ENCODE measurements around the gene DLK1. TPM values are rescaled to one million over a fixed set of nuclear protein-coding genes. Genes with fewer than 3 reads are reported as not detected.
A peak's percentile ranks its signal among the peaks of the same experiment; 100 is the strongest.

The DLK1 gene
- total RNA-seq, 1 experiment from 2014 or later: not detected

DNA sequence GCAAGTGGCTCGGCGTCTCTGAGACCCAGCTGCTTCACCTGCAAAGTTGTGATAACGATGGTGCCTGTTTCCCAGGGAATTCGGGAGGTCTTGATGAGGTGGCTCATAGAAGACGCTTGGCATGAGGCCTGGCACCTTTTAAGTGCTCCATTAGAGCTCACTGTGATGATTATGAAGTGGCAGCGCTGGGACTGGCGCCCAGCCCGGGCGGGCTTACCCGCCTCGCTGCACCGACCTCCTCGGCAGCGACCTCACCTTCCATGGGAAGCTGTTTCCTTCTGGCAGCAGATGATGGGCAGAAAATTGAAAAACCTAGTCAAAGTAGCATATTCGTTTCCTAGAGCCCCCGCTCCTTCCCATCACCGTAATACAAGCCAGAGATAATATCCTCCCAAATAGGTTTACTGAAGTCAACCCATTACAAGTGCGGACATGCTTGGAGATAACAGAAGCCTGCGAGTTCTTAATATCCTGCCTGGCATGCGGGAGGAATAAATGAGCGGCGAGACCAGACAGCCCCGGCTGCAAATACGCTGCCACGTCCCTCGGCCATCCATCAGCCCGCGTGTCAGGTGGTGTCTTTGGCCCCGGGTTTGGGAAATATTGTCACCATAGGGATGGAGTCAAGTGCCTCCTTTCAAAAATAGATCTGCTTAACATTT is 35.2 kb upstream of the DLK1 start:
- DNase-seq (ENCODE audit: low read depth): no peak
- in situ Hi-C loops (cut with HindIII; ENCODE audit: low pct_unique_long_range_greater_than_20kb, low sequenced_read_pairs): no loop called here

DNA sequence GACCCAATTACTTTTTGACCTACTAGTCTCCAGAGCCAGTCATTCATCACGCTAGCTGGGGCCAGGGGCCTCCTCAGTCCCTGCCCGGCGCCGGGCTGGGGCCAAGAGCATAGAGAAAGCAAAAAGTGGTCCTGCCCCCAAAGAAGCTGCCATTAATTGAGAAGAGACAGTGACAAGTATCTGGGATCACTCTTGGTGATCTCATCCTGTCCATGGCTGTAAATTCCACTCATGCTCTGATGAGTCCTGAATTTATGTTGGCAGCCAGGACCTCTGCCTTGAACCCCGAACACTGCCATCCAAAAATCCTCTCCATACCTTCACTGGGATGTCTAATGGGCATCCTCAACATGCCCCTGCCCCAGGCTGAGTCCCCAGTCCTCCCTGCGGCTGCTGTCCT is 34.4 kb upstream of the DLK1 start:
- DNase-seq (ENCODE audit: low read depth): peak; percentile 6
- in situ Hi-C loops (cut with HindIII; ENCODE audit: low pct_unique_long_range_greater_than_20kb, low sequenced_read_pairs): no loop called here

DNA sequence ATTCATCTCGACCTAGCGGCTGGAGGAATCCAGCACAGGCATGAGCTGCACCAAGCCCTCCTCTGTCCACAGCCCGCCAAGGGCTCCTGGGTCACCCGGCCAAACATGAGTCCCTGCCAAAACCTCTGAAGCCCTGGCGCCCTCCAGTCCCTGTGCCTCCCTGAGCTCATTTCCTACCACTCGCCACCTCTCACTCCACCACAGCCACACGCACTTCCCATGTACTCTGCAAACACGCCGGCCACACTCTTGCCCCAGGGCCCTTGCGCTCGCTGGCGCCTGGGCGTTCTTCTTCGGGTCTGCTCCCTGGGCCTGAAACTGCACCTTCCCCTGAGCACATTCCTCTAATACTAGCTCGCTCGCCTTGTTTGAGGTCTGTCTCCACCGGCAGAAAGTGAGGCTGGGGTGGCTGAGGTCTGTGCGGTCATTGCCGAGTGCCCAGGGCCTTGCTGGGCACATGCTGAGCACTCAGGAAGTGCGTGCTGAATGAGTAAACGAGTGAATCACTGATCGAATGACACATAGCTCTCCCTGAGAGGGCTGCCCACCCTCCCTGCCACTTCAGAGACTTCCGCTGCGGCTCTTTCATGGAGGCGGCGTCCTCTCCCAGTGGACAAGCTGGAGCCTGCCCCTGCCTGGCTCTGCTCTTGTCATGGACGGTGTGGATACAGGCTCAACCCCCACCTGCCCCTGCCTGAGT is 33.7 kb upstream of the DLK1 start:
- in situ Hi-C loops (cut with HindIII; ENCODE audit: low pct_unique_long_range_greater_than_20kb, low sequenced_read_pairs): no loop called here
- peak; percentile 72 for DNase-seq (ENCODE audit: low read depth)

DNA sequence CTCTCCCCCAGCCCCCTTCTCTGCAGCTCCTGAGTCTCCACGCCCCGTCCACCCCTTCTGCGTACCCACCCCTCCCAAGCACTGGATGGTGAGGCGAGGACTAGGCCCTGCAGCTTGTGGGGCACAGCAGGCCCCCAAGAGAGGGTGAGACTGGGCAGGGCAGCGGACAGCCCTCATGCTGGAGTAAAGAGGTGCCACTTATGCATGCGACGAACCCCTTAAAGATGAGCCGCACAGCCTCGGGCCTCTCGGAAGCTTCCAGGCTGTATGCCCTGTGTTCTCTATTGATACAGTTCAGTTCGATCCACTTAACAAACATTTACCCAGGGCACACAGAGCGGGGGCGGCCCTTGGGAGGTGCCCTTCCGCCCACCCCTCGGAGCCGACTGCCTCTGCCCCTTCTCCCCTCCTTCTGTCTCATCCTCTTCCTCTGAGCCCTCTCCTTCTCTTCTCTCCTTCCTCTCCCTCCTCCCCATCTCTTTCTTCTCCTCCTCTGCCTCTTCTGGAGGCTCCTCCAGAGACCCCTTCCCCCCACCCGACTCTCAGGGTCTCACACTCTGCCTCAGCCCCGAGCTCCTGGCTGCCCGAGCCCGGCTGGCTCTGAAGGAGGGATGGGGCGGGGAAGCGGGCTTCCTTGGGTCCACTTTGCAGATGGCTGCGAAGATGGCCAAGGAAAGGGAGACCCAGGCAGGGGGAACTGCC is 32.7 kb upstream of the DLK1 start:
- DNase-seq (ENCODE audit: low read depth): no peak
- in situ Hi-C loops (cut with HindIII; ENCODE audit: low pct_unique_long_range_greater_than_20kb, low sequenced_read_pairs): no loop called here

DNA sequence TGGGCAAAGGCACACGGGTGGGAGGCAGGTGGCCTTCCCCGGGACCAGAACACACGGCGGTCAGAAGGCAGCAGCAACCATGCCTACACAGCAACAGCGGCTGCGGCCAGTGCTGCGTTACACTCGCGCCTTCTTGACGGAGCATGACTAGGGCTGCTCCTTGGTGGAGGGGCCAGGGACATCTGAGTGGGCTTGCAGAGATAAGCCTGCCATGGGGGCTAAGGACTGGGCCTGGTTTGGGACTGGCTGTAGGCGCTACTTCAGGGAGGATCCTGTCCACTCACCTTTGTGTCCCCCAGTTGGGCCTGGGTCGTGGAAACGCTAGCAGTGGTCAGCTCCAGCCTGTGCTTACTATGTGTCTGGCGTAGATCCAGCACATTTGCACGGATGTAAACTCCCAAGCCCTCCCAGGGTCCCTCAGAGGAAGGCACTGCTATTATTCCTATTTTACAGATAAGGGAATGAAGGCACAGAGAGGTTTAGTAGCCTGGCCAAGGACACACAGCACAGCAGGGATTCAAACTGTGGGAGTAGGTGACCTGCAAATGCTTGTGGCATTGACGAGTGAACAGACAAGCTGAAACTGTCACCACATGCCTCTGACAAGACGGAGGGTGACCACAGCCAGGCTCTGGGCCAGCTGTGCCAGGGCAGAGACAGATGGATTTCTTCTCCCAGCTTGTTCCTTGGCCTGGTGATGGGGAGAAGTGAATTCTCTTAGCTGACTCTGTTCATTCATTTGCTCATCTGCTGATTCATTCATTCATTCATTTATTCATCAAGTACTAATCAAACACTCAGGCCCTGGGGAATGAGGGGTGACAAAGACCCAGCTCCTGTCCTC is 31.9 kb upstream of the DLK1 start:
- DNase-seq (ENCODE audit: low read depth): no peak
- in situ Hi-C loops (cut with HindIII; ENCODE audit: low pct_unique_long_range_greater_than_20kb, low sequenced_read_pairs): no loop called here

DNA sequence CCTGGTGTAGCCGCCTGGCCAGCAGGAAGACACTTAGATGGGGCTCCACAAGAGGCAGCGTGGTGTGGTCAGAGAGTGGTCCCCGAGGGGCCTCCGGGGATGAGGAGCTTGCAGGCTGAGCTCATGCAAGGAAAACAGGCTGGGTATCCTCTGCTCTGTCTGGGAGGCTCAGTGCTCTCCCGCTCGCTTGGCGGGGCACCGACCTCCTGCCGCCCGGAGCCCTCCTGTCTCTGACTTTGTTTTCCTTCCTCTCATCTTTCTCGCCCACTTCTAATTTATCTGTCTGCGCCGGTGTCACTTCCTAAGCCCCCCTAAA is 31.3 kb upstream of the DLK1 start:
- DNase-seq (ENCODE audit: low read depth): no peak
- in situ Hi-C loops (cut with HindIII; ENCODE audit: low pct_unique_long_range_greater_than_20kb, low sequenced_read_pairs): no loop called here

DNA sequence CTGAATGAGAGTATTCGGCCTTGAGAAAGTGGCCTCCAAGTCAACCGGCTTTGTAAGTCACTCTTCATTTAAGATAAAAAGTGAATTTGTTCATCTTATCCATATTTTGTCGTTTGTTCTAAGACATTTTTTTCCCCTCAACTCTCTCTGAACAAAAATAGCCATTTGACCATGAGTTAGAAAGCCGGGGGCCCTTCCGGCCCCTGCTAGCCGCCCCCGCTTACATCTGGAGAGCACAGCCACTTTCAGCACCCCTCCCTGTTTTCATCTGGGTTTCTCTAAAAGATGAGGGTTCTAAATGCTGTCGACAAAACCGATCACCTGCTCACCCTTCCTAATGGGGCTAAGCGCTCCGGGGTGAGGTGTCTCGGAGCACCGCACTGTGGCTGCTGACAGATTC is 30.7 kb upstream of the DLK1 start:
- in situ Hi-C loops (cut with HindIII; ENCODE audit: low pct_unique_long_range_greater_than_20kb, low sequenced_read_pairs): no loop called here
- no peak for DNase-seq (ENCODE audit: low read depth)

DNA sequence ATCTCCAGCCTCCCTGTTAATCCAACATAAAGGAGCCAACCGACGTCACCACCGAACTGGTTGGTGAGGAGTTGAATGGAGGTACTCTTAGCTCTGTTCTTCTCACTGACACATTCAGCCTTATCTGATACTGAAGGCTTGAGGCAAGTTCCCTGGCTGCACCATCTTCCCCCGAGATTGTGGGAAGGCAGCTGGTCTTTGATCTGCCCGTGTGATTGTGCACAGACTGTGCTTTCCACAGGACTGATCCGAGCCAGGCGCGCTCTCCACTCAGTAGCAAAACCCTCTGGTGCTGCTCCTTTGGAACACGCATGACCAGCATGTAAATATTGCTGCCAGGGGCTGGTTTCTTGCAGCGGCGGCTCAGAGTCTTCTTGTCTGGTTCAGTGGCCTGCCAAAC is 30.1 kb upstream of the DLK1 start:
- in situ Hi-C loops (cut with HindIII; ENCODE audit: low pct_unique_long_range_greater_than_20kb, low sequenced_read_pairs): no loop called here
- DNase-seq (ENCODE audit: low read depth): no peak

DNA sequence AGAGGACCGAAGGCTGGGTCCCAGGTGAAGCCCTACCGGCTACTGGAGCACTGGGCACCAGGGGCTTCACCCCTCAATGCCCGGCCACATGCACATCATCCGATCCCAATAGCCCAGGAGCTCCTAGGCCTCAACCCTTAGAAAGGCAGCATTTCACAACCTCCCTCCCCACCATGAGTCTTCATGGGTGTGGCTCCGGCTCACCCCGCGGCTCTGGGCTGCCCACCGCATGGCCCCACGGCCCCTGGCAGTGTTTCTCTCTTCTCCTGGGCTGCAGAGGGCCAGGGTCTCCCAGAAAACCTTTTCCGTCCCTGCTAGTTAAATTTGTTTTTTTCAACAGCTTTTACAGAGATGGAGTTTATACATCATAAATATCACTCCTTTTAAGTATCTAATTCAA is 28.6 kb upstream of the DLK1 start:
- in situ Hi-C loops (cut with HindIII; ENCODE audit: low pct_unique_long_range_greater_than_20kb, low sequenced_read_pairs): no loop called here
- DNase-seq (ENCODE audit: low read depth): no peak

DNA sequence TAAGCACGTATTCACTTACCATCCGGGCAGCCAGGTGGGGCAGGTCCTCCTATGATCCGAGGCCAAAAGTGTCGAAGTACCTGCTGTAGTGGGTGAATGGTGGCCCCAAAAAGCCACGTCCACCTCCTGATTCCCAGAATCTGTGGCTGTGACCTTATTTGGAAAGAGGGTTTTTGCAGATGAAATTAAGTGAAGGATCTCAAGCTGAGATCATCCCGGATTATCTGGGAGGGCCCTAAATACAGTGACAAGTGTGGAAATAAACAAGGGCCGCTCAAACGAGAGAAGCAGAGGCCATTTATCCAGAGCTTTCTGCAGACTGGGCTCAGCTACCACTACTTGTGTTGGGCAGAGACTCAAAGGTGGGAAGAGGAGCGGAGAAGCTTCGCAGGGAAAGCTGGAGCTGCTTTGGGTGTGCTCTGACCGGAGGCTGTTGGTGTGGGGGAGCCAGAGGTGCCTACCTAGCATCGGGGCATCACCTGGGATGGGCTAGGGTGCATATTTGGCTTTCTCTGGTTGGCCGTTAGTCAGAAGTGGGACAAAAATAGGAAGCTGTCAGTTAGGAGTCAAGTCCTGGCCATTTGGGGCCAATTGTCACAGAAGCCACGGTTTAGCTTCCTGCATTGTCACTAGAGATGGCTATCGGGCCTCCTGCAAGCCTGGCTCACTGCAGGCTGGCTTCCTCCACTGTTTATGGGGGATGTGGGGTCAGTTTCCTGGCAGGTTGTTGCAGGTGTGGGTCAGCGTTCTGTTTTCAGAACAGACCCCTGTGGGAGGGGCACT is 27.8 kb upstream of the DLK1 start:
- no peak for DNase-seq (ENCODE audit: low read depth)
- in situ Hi-C loops (cut with HindIII; ENCODE audit: low pct_unique_long_range_greater_than_20kb, low sequenced_read_pairs): no loop called here

DNA sequence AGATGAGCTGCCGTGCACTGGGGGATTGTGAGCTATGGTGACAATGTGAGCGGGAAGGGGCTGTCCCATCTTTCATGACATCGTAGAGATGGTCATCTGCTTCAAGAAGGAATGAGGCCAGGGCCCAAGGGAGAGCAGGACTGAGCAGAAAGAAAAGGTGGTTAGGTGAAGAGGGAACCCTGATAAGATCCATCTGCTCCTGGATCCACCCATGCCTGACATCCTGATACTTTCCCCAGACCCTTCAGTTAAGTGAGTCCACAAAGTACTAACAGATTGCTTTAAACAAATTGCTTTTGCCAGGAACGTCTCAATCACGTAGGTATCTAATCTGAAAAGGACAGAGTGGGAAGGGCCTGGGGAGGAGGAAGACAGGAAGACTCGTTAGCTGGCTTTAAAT is 25.4 kb upstream of the DLK1 start:
- in situ Hi-C loops (cut with HindIII; ENCODE audit: low pct_unique_long_range_greater_than_20kb, low sequenced_read_pairs): no loop called here
- DNase-seq (ENCODE audit: low read depth): no peak

DNA sequence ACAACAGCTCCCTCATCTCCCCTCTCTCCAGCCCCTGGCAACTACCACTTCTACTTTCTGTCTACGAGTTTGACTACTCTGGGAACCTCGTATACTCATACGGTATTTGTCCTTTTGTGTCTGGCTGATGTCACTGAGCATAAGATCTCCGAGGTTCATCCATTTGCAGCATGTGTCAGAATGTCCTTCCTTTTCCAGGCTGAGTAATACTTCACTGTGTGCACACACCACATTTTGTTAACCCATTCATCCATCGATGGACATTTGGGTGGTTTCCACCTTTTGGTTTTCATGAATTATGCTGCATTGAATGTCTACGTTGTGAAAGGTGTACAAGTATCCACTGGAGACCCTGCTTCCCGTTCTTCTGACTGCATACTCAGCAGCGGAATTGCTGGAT is 24.1 kb upstream of the DLK1 start:
- in situ Hi-C loops (cut with HindIII; ENCODE audit: low pct_unique_long_range_greater_than_20kb, low sequenced_read_pairs): no loop called here
- DNase-seq (ENCODE audit: low read depth): no peak

DNA sequence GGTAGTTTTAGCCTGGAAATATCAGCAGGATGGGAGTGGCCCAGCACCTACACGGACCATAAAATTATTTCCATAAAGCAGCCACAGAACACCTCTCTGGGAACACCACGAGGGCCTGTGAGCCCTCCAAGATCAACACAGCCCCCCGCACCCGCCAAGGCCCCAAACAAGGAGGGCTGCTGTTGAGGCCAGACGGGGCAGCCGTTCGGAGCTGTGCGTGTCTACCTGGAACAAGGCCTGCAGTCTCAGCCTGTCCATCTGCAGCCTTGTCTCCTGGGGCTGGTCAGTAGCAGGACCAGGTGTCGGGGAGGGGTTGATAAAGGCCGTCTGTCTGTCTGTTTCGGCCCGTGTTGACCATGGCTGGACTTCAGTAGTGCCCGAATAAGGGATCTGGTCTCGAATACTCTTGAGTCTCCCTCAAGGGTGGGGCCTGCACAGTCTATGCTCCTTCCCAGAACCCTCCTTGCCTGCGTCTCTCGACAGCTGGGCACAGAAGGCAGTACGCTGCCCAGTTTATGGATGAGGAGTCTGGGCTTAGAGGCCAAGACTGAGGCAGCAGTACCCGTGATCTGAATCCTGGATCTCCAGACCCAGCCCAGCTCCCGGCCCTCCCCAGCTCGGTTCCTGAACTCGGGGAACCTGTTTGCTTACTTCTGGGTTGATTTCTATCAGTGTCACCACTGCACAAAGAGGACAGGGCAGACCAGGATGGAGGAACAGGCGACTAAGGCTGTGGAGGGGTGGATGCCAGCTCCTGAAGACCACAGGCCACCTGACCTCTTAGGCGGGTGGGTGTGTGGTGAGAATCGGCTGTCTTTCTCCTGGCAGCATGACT is 23.1 kb upstream of the DLK1 start:
- no peak for DNase-seq (ENCODE audit: low read depth)
- in situ Hi-C loops (cut with HindIII; ENCODE audit: low pct_unique_long_range_greater_than_20kb, low sequenced_read_pairs): no loop called here

DNA sequence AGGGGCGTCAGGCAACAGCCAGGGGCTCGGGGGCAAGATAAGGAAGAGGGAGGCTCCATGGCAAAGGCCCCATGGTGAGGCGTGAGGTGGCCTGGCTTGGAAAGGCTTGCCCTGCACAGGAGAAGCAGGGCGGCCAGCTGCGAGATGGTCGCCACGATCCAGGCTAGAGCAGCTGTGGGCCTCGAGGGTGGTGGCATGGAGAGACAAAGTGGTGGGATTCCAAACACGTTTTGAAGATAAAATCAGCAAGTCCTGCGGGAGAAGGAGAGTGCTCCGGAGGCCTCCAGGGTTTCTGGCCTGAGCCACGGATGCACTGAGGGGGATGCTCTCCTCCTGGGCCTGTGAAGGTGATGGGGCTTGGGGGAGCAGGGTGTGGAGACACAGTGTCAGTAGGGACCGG is 20.5 kb upstream of the DLK1 start:
- in situ Hi-C loops (cut with HindIII; ENCODE audit: low pct_unique_long_range_greater_than_20kb, low sequenced_read_pairs): no loop called here
- DNase-seq (ENCODE audit: low read depth): no peak

DNA sequence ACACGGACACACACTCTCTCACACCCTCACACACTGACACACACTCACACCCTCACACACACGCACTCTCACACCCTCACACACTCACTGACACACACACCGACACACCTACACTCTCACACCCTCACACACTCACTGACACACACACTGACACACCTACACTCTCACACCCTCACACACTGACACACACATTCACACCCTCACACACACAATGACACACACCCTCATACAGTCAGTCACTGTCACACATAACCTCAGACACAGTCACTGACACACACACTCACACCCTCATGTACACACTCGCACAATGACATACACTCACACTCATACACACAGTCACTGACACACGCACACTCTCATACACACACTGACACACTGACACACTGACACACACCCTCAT is 19.8 kb upstream of the DLK1 start:
- in situ Hi-C loops (cut with HindIII; ENCODE audit: low pct_unique_long_range_greater_than_20kb, low sequenced_read_pairs): no loop called here
- no peak for DNase-seq (ENCODE audit: low read depth)

DNA sequence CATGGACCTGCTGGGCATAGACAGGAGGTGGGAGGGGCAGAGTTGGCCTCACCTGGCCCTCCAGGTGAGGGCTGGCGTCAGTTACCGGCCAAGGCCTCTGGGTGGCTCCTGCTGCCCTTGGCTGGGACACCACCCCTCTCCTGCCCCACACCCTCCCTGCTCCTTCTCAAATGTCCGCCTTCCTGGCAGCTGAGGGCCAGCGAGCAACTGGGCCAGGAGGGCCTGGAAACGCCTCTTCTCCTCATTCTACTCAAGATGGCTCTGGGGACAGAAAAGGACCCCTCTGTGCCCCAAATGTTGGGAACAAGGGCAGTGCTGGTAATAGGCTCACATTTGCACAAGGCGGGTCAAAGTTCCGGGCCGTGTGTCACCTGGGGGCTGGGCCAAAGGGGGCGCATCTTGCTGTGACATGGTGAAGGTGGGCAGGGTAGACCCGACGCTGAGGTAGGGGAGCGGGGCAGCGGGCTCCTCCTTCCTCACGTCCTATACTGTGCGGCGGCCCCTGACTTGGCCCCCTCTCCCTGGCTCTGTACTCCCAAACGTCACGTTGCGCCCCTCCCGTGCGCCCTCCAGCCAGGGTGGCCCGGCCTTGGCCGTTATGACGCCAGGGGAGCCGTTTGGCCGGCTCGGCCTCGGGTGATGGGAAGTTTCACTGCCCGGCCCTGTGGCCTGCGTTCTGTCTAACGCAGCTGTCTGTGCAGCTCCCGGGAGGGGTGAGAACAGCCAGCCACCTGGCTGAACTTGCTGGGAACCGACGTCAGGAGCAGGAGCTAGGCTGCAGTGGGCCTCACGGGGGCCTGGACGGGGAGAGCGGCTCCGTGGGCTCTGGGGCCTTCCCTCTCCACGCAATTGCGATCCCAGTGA is 18.0 kb upstream of the DLK1 start:
- no peak for DNase-seq (ENCODE audit: low read depth)
- in situ Hi-C loops (cut with HindIII; ENCODE audit: low pct_unique_long_range_greater_than_20kb, low sequenced_read_pairs): no loop called here

Measured in Caki2 (cell line).